Testis (tissue), 2 donors: Measurements from ENCODE around the gene TTC27.

Source experiments
- CTCF ChIP-seq, 3 experiments: fragments of 450-650 bp in 2 of 3; fragments of 200-600 bp in 1 of 3; sonication (generic) in 1 of 3; IDR thresholded peaks; one replicate each; pipeline ENCODE4 v1.5.1; 2016 to 2019; ENCODE audit warnings: antibody characterized with exemption in 3 of 3, mild to moderate bottlenecking in 2 of 3, moderate library complexity in 1 of 3
- POLR2A ChIP-seq: fragments of 450-650 bp; IDR thresholded peaks from one replicate; pipeline ENCODE4 v1.6.1; 2017; ENCODE audit warnings: antibody characterized with exemption, mild to moderate bottlenecking, moderate library complexity

GRCh38 chr2:32721376-32721775 is 93.5 kb downstream of the TTC27 start:
- TF ChIP-seq CTCF (IDR thresholded peaks at IDR 0.05): no peak
- no peak for TF ChIP-seq POLR2A
